NCI-H2171 (cell line): ENCODE measurements around the gene SF3B4.

Experiments used
- DNase-seq: peaks from one replicate; lab custom pipeline; 2025; lab: John Stamatoyannopoulos, UW

SF3B4 gene

GRCh38 chr1:149932474-149932873, 4.9 kb upstream of the SF3B4 start:
- DNase-seq, result no peak

- no peak for DNase-seq
Observed at GRCh38 chr1:149931212-149931790, 3.7 kb upstream of the SF3B4 start.

- no peak for DNase-seq
Observed at GRCh38 chr1:149929856-149930255, 2.3 kb upstream of the SF3B4 start.

GRCh38 chr1:149928401-149928724, 760 bp upstream of the SF3B4 start:
- DNase-seq, result no peak

- no peak for DNase-seq
Observed at GRCh38 chr1:149927056-149927562, 494 bp downstream of the SF3B4 start.

GRCh38 chr1:149926296-149926695, 1.3 kb downstream of the SF3B4 start:
- DNase-seq, result no peak

- DNase-seq, result no peak
Observed at GRCh38 chr1:149925751-149926150, 1.9 kb downstream of the SF3B4 start.

GRCh38 chr1:149925345-149925744, 2.3 kb downstream of the SF3B4 start:
- no peak for DNase-seq

- no peak for DNase-seq
Observed at GRCh38 chr1:149923626-149924025, 4.0 kb downstream of the SF3B4 start.

- peak; percentile 47 for DNase-seq
Observed at GRCh38 chr1:149917571-149918144, 9.9 kb downstream of the SF3B4 start, which contains the start of gene SV2A. SV2A (minus strand) TSS chr1:149917844; CDS start chr1:149913840, 4,004 bp downstream.

GRCh38 chr1:149916898-149917252, 10.7 kb downstream of the SF3B4 start:
- no peak for DNase-seq

GRCh38 chr1:149916193-149916897, 11.3 kb downstream of the SF3B4 start:
- no peak for DNase-seq

GRCh38 chr1:149915429-149916192, 12.0 kb downstream of the SF3B4 start:
- DNase-seq, result no peak

GRCh38 chr1:149914545-149914944, 13.1 kb downstream of the SF3B4 start:
- DNase-seq, result no peak

GRCh38 chr1:149906570-149907075, 21.0 kb downstream of the SF3B4 start:
- DNase-seq, result no peak

- DNase-seq, result no peak
Observed at GRCh38 chr1:149903836-149904491, 23.6 kb downstream of the SF3B4 start.

GRCh38 chr1:149899460-149900284, 27.9 kb downstream of the SF3B4 start, which contains the start of gene BOLA1:
BOLA1 (plus strand) TSS chr1:149899568; CDS start chr1:149900060, 492 bp downstream.
- DNase-seq, result peak; percentile 88

GRCh38 chr1:149896575-149896974, 31.0 kb downstream of the SF3B4 start:
- DNase-seq, result no peak

- DNase-seq, result no peak
Observed at GRCh38 chr1:149888999-149889289, 38.7 kb downstream of the SF3B4 start.

- peak; percentile 80 for DNase-seq
Observed at GRCh38 chr1:149888247-149888998, 39.2 kb downstream of the SF3B4 start.
